Measurements from ENCODE around the gene PMF1.
"Not testable (repeated sequence)": the region's sequence is repeated elsewhere in the genome, so short reads cannot be mapped to it uniquely, and the experiment has no call there.

The PMF1 gene, protein sequence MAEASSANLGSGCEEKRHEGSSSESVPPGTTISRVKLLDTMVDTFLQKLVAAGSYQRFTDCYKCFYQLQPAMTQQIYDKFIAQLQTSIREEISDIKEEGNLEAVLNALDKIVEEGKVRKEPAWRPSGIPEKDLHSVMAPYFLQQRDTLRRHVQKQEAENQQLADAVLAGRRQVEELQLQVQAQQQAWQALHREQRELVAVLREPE

DNA sequence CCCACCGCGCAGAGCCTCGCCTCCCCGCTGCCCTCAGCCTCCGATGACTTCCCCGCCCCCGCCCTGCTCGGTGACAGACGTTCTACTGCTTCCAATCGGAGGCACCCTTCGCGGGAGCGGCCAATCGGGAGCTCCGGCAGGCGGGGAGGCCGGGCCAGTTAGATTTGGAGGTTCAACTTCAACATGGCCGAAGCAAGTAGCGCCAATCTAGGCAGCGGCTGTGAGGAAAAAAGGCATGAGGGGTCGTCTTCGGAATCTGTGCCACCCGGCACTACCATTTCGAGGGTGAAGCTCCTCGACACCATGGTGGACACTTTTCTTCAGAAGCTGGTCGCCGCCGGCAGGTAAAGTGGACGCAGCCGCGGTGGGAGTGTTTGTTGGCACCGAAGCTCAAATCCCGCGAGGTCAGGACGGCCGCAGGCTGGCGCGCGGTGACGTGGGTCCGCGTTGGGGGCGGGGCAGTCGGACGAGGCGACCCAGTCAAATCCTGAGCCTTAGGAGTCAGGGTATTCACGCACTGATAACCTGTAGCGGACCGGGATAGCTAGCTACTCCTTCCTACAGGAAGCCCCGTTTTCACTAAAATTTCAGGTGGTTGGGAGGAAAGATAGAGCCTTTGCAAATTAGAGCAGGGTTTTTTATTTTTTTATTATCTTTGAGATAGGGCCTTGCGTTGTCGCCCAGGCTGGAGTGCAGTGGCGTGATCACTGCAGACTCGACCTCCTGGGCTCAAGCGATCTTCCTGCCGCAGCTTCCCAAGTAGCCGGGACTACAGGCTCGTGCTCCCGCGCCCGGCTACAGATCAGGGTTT lies at the start of gene PMF1:
PMF1 (plus strand) TSS at position 175 of the 811 bp plus-strand sequence; CDS start at position 184, 9 bp downstream.
- peak; percentile 96 for DNase-seq

DNA sequence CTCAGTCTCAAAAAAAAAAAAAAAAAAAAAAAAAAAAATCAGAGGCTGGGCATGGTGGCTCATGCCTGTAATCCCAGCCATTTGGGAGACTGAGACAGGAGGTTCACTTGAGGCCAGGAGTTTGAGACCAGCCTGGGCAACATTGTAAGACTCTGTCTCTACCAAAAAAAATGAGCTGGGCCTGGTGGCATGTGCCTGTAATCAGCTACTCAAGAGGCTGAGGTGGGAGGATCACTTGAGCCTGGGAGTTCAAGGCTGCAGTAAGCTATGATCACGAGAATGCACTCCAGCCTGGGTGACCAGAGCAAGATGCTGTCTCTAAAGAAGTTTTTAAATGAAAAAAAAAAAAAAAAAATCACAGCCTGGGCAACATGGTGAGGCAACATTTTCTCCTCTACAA lies 49.1 kb upstream of the PMF1 start:
- no peak for DNase-seq

DNA sequence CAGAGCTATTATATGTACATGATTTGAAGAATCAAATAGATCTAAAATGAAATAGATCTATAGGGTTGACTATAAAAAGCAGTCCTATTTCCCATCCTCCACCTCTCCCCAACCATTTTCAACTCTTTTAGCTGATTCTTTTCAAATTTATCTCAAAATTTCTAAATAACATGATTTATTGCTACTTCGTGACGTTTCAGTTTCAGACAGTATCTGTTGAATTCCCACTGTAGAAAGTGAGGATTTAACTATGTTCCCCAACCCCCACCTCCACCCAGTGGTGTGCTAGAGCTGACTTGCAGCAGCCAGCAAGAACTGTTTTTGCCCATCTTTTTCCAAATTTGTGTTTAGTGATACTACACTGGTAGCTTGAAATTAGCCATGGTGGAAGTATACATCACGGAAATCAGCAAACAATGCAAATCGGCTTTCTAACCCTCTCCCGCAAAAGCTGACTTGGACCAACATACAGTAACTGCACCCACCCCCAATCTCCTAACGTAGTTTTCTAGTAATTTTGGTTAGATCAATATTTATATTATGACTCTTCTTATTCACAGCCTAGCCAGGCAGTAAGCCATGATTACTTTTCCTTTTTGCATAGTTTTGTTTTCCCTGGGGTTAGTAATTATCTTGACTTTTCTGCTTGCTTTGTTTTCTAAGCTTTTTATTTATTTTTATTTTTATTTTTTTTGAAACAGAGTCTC lies 48.5 kb upstream of the PMF1 start:
- peak; percentile 38 for DNase-seq

DNA sequence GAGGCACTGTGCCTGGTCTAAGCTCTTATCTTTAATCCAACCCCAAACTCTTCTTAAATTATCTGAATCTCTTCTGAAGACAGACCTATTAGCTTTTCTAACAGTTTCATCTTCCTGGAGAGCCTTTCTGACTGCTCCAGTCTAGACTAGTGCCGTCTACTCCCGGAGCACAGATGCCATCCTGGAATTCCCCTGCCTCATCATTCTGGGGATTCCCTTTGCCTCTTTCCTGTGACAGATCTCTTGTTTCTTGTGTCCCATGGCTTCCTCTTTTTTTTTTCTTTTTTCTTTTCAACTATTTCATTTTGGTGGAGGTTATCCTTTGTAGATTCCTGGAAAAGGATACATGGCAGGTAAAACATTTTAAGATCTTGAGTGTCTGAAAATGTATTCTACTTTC lies 47.7 kb upstream of the PMF1 start:
- peak; percentile 95 for DNase-seq

DNA sequence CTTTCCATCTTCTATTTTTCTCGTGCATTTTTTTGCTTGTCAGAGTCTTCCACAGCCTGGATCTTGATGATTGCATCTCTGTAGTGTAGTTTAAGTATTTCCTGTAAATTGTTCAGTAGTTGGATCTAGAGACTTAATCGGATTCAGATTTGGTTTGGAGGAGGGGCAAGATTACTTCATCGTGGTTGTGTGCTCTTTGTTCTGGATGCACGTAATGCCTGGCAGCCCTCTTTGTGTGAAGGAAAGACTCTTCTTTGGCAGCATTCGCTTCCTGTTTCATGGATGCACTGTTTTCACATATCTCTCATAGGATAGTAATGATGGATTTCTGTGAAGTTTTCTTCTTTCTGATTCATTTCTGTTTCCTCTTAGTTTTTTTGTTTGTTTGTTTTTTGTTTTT lies 45.3 kb upstream of the PMF1 start:
- DNase-seq = no peak

DNA sequence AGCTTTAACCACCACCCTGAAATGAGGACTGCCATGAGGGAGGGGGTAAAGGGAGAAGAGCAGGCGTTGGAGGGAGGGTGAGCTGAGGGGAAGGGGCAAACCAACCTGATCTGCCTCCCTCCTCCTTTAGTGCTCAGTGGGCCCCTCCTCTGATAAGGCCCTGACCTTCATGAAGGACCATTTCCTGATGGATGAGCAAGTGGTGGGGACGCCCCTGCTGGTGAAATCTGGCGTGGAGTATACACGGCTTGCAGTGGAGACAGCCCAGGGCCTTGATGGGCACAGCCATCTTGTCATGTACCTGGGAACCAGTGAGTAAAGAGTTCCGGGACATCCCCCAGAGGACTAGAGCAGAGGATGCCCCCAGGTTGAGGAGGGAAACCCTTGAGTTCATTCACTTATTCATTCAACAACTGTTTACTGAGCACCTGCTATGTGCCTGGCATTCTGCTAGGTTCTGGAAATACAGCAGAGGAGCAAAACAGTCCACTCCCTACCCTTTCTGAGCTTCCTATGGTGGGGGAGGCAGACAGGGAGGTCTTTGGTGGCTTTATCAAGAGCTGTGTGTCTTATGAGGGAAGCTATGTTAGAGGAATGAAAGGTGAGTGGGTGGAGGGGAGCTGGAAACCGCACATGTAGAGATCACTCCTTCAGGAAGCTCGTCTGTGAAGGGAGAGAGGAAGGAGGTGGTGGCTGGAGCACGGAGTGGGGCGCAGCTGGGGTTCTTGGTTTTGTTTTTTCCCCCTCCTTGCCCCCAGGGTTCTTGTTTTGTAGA lies 39.9 kb upstream of the PMF1 start:
- DNase-seq = no peak

DNA sequence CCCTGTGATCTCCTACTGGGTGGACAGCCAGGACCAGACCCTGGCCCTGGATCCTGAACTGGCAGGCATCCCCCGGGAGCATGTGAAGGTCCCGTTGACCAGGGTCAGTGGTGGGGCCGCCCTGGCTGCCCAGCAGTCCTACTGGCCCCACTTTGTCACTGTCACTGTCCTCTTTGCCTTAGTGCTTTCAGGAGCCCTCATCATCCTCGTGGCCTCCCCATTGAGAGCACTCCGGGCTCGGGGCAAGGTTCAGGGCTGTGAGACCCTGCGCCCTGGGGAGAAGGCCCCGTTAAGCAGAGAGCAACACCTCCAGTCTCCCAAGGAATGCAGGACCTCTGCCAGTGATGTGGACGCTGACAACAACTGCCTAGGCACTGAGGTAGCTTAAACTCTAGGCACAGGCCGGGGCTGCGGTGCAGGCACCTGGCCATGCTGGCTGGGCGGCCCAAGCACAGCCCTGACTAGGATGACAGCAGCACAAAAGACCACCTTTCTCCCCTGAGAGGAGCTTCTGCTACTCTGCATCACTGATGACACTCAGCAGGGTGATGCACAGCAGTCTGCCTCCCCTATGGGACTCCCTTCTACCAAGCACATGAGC lies 36.1 kb upstream of the PMF1 start:
- DNase-seq = no peak

DNA sequence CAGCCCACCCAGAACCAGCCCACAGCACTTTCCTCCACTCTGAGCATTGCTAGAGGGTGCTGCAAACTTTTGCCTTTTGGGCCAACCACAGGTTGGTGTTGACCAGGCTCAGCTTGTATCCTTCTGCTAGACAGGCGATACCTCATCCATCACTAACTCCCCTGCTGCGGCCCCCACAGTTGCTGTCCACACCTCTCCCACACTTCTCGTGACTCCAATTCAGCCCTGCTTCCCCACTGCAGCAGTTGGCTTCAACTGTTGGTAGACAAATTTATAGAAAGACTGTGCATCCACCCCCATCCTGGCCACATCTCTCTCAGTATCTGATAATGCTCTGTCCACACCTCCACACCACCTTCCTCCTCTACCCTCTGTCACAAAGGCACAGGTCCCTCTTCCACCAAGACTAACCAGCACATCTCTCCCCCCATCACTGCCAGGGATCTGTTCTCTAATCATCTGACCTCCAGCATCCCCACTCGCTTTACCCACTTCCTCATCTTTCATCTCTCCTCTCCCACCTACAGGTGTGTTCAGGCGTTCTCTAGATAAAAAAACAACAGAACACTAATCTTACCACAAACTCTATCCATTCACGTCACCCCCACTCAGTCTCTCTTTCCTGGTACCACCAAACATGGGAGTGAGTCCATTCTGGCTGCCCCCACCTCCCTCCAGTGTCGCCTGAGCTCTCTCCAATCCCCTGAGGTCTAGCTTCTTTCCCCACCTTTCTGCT lies 34.7 kb upstream of the PMF1 start:
- DNase-seq = no peak

DNA sequence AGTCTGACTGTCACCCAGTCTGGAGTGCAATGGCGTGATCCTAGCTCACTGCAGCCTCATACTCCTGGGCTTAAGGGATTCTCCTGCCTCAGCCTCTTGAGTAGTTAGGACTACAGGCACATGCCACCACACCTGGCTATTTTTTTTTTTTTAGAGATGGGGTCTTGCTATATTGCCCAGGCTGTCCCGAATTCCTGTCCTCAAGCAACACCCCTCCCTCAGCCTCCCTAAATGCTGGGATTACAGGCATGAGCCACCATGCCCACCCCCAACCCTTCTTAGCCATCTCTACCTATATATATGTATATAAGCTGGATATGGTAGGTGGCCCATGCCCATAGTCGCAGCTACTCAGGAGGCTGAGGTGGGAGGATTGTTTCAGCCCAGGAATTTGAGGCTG lies 32.3 kb upstream of the PMF1 start:
- no peak for DNase-seq

DNA sequence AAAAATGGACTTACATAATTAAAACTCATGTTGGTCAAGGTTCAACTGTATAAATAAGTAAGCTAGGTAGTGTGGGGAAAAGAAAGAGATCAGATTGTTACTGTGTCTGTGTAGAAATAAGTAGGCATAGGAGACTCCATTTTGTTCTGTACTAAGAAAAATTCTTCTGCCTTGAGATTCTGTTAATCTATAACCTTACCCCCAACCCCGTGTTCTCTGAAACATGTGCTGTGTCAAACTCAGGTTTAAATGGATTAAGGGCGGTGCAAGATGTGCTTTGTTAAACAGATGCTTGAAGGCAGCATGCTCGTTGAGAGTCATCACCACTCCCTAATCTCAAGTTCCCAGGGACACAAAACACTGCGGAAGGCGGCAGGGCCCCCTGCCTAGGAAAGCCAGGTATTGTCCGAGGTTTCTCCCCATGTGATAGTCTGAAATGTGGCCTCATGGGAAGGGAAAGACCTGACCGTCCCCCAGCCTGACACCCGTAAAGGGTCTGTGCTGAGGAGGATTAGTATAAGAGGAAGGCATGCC lies 31.3 kb upstream of the PMF1 start:
- not testable (repeated sequence) for DNase-seq

DNA sequence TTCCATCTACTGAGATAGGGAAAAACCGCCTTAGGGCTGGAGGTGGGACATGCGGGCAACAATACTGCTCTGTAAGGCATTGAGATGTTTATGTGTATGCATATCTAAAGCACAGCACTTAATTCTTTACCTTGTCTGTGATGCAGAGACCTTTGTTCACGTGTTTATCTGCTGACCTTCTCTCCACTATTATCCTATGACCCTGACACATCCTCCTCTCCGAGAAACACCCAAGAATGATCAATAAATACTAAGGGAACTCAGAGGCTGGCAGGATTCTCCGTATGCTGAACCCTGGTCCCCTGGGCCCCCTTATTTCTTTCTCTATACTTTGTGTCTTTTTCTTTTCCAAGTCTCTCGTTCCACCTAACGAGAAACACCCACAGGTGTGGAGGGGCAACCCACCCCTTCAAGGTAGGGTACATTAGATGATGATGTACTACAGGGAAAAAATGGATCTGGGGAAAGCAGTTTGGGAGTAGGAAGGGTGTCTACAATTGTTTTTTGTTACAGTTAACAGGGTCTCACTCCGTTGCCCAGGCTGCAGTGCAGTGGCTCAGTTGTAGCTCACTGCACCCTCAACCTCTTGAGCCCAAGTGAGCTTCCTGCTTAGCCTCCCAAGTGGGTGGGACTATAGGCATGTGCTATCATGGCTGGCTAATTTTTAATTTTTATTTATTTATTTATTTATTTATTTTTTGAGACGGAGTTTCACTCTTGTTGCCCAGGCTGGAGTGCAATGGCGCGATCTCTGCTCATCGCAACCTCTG lies 30.6 kb upstream of the PMF1 start:
- not testable (repeated sequence) for DNase-seq

DNA sequence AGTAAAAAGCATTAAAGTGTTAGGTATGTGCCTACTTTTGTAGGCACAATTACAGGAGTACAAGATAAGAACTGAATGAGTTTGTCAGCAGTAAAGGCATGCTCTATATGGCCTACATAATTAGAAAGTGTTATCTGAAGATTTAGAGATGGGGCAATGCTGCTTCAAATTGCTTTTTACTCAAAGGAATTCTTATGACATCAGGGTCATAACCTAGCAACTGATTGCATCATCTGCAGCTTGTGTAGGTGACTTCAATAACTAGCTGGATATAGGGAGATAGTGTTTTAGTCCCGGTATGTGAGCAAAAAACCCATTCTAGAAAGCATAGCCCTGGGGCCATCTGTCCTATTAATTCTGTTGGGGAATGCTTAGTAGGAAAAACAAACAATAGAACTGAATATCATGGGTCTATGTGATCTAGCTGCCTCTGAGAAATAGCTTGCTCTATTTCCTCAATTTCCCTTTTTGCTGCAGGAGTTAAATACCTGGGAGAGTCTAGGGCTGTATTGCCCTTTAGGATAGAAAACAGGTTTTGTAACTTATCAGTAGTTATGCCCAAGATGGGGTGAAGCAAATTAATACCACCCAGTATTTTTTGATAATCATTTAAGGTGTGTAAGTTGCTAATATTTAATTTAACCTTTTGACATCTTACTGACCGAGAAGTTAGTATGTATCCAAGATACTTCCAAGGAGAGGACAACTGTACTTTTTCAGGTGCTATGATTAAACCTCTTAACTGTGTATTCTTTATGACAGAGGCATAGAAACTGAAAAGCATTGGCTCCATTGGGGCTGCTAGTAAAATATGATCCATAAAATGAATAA lies 26.2 kb upstream of the PMF1 start:
- DNase-seq = peak; percentile 26

DNA sequence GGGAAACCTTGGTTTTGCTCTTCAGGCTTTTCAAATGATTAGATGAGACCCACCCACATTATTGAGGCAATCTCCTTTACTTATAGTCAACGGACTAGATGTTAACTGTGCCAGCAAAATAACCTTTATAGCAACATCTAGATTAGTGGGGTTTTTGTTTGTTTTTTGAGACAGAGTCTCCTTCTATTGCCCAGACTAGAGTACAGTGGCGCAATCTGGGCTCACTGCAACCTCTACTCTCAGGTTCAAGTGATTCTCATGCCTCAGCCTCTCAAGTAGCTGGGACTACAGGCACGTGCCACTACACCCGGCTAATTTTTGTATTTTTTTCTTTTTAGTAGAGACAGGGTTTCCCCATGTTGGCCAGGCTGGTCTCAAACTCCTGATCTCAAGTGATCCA lies 22.5 kb upstream of the PMF1 start:
- DNase-seq = not testable (repeated sequence)

DNA sequence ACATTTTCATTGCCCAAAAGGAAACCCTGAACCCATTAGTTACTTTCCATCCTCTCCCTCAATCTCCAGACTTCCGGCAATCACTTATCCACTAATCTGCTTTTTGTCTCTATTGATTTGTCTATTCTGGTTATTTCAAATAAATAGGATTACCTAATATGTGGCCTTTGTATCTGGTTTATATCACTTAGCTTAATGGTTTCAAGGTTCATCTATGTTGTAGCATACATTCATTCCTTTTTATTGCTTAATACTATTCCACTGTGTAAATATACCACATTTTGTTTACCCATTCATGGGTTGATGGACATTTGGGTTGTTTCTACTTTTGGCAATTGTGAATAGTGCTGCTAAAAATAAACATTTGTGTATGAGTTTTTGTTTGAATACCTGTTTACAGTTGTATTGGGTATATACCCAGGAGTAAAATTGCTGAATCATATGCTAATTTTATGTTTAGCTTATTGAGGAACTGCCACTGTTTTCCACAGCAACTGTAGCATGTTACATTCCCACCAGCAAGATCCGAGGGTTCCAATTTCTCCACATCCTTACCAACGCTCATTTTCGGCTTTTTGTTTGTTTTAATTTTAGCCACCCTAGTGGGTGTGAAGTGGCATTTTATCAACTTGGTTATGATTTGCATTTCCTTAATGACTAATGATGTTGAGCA lies 21.4 kb upstream of the PMF1 start:
- peak; percentile 30 for DNase-seq

DNA sequence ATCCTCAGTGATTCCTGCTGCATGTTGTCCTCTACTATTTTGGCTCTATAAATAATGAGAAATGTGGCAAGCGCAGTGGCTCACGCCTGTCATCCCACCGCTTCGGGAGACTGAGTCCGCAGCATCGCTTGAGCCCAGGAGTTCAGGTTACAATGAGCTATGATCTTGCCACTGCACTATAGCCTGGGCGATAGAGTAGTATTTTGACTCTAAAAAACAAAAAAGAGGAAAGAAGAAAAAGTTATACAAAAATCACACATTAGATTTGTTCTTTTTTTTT lies 19.7 kb upstream of the PMF1 start:
- no peak for DNase-seq

DNA sequence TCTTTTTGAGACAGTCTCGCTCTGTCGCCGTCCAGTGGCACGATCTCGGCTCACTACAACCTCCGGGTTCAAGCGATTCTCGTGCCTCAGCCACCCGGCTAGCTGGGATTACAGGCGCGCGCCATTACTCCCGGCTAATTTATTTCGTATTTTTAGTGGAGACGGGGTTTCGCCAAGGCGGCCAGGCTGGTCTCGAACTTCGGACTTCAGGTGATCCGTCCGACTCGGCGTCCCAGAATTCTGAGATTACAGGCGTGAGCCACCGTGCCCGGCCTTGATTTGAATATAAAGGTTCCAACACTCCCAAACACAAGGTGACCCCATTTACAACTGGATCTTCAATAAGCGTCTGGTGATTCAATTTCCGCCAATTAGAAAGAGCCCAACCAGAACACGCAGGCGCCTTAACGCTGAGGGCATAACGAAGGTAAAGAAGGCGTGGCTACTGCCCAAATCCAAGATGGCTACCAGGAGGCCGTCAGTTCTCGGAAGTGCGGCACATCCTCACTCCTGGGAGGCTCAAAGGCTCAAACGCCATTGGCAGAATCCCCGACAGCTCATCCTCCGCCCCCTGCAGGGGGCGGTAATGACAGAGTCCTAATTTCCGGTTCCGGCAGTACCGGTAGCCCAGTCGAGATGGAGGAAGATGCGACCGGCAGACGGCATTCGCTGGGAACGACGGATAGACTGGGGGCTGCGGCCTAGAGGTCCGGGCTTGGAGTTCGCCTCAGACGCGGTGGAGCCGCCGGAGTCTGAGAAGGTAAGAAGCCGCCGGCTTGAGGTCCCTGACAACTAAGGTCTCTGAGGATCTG lies 19.1 kb upstream of the PMF1 start, which contains the start of gene SLC25A44:
SLC25A44 (plus strand) TSS at position 617 of the 812 bp plus-strand sequence. CDS start 5,744 bp downstream, outside the sequence.
- peak; percentile 99 for DNase-seq

DNA sequence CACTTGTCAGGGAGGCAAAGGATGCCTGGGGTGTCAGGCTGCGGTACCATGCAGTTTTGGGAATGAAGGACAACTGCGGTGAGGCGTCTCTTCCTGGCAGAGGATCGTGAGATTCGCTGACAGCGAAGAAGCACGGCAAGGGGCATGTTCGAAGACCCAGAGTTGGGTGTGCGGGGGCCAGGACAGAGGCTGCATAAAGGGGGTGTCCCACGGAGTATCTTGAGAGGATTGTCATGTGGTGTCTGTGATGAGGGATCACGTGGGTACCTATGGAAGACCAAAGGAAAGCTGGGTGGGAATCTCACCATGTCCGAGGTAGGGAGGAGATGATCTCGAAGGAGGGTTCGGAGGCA lies 18.5 kb upstream of the PMF1 start:
- no peak for DNase-seq

DNA sequence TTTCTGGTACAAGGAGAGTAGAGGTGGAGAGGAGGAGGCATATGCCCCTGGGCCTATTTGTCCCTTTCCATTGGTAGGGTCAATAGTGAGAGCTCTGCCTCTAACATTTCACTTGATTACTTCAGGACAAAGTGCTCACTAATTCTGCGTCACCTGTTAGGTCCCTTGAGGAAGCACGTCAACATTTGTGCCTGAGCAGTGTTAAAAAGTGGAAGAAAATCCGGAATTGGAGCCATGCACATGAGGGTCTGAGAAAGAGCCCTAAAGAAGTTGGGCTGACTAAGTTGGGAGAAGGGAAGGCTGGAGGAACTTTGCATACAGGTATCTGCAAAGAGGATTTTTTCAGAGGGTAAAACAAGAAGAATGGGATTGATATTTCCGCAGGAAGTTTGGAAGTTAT lies 17.0 kb upstream of the PMF1 start:
- DNase-seq = no peak

DNA sequence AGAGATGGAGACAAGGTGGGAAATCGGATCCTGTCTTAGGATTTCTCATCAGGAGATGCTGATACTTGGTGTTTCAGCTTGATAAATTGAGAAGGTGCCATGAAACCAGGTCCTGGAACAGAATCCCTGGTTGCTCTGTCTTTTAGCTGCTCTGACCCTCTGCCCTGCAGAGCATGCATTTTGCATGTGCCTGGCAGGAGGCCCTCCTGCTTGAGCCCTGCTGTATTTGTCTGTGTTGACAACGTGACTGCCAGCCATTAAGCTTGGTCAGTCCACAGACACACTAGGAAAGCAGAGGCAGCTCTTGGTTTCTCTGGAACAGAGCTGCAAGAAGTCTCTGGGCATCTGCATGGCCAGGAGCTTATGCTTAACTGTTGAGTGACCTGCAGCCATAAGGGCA lies 16.4 kb upstream of the PMF1 start:
- DNase-seq = no peak
